ENCODE results near the gene MCTP1. TPM values are rescaled to one million over a fixed set of nuclear protein-coding genes. Genes with fewer than 3 reads are reported as not detected.
A peak's percentile ranks its signal among the peaks of the same experiment; 100 is the strongest.

The MCTP1 gene
- total and polyA plus RNA-seq, 10 of the 15 experiments (the other 5 are each of a cell fraction or from before 2014, with no cell fraction given) = 12.6 to 45.9 (median 18.8) TPM

- peak; percentile 82 for TF ChIP-seq NFIC (IDR thresholded peaks at IDR 0.05; ENCODE audit: low read depth, low read length)
- peak; percentile 81 for TF ChIP-seq FOXM1 (IDR thresholded peaks at IDR 0.05; ENCODE audit: low read depth, low read length)
- no peak for TF ChIP-seq EGR1 (IDR thresholded peaks at IDR 0.05; ENCODE audit: borderline replicate concordance in 1 of 2, low read depth in 2 of 2, low read length in 2 of 2)
- peak; percentile 45 for TF ChIP-seq PKNOX1 (IDR thresholded peaks at IDR 0.05)
- TF ChIP-seq ETV6 (conservative IDR thresholded peaks at IDR 0.05 in 1 of 2, IDR thresholded peaks at IDR 0.05 in 1 of 2; ENCODE audit: borderline replicate concordance in 1 of 2, low read depth in 1 of 2) = peak in 1 of 2 experiments; percentile 91; a peak in 2 of 4 replicates
- peak; percentile 75; the same call in 1 of the 2 replicates for TF ChIP-seq ZBED1 (IDR thresholded peaks at IDR 0.05; ENCODE audit: borderline replicate concordance)
- peak; percentile 53; the same call in 1 of the 2 replicates for TF ChIP-seq PML (IDR thresholded peaks at IDR 0.05; ENCODE audit: low read length)
- TF ChIP-seq ZSCAN29 (IDR thresholded peaks at IDR 0.05) = no peak
- TF ChIP-seq TCF12 (IDR thresholded peaks at IDR 0.05; ENCODE audit: low read depth, low read length) = peak; percentile 88
- peak; percentile 64 for TF ChIP-seq JUNB (IDR thresholded peaks at IDR 0.05)
- peak; percentile 41 to 66; a peak in 1 of 4 replicates for TF ChIP-seq EP300 (IDR thresholded peaks at IDR 0.05; ENCODE audit: borderline replicate concordance in 1 of 2, control insufficient read depth in 1 of 2, low read depth in 2 of 2, low read length in 2 of 2)
- TF ChIP-seq SPI1 (IDR thresholded peaks at IDR 0.05; ENCODE audit: borderline replicate concordance, insufficient read depth, low read depth, low read length) = peak; percentile 34; the same call in 1 of the 2 replicates
- peak; percentile 59; the same call in 1 of the 2 replicates for TF ChIP-seq MTA3 (IDR thresholded peaks at IDR 0.05; ENCODE audit: borderline replicate concordance, low read length)
- TF ChIP-seq SMAD1 (IDR thresholded peaks at IDR 0.05; ENCODE audit: low read depth, partially characterized antibody) = no peak
- peak; percentile 73 for TF ChIP-seq EED (IDR thresholded peaks at IDR 0.05; ENCODE audit: low read depth)
- TF ChIP-seq ATF2 (IDR thresholded peaks at IDR 0.05; ENCODE audit: low read length) = peak; percentile 72
- no peak for TF ChIP-seq RCOR1 (conservative IDR thresholded peaks at IDR 0.05; ENCODE audit: low read depth, low read length)
- no peak for TF ChIP-seq SREBF1 (IDR thresholded peaks at IDR 0.05; ENCODE audit: low read length)
- TF ChIP-seq RUNX3 (IDR thresholded peaks at IDR 0.05; ENCODE audit: low read length) = peak; percentile 69
- TF ChIP-seq HDAC2 (IDR thresholded peaks at IDR 0.05) = no peak
- peak; percentile 81 for TF ChIP-seq BCL3 (IDR thresholded peaks at IDR 0.05; ENCODE audit: borderline replicate concordance, insufficient read depth, low read depth, low read length, poor library complexity, severe bottlenecking)
These were observed 582.2 kb downstream of the MCTP1 start (continued) for GRCh38 chr5:94702729-94703128.

Measured in GM12878 (cell line).